Prostate gland (tissue), 2 donors: Measurements from ENCODE around the gene KITLG. TPM values are rescaled to one million over a fixed set of nuclear protein-coding genes. Genes with fewer than 3 reads are reported as not detected.
A peak's percentile ranks its signal among the peaks of the same experiment; 100 is the strongest.

ENCODE experiments used
- DNase-seq: peaks from one replicate; pipeline ENCODE4 v3.0.0-alpha.2; 2019; ENCODE audit warnings: low spot score
- H3K27ac ChIP-seq, 2 donors: fragments of 200-600 bp; sonication (generic); 2 replicates each; pipeline ENCODE4 v1.5.1; 2017 to 2019
- H3K27me3 ChIP-seq: fragments of 200-600 bp; sonication (generic); replicated peaks from 2 replicates; pipeline ENCODE4 v1.5.1; 2019; ENCODE audit not compliant: insufficient read depth
- H3K36me3 ChIP-seq, 2 donors: fragments of 200-600 bp; sonication (generic); 1 replicate in 1 of 2; 2 replicates in 1 of 2; pipeline versions ENCODE4 v1.5.1 to v1.8.1; 2017 to 2019
- H3K4me1 ChIP-seq: fragments of 200-600 bp; sonication (generic); replicated peaks from 2 replicates; pipeline ENCODE4 v1.5.1; 2019
- H3K4me3 ChIP-seq, 2 donors: fragments of 200-600 bp; sonication (generic); 2 replicates each; pipeline ENCODE4 v1.5.1; 2017 to 2019
- H3K9me3 ChIP-seq: fragments of 200-600 bp; sonication (generic); 2 replicates; pipeline ENCODE4 v1.5.1; 2017
- POLR2A ChIP-seq: fragments of 450-650 bp; IDR thresholded peaks from one replicate; pipeline ENCODE4 v1.6.1; 2016; ENCODE audit warnings: antibody characterized with exemption, mild to moderate bottlenecking
- POLR2AphosphoS5 ChIP-seq: sonication (generic); formaldehyde crosslinking; IDR thresholded peaks from one replicate; pipeline ENCODE4 v1.6.1; 2017; ENCODE audit warnings: antibody characterized with exemption
- WGBS: methylation state at CpG from one replicate; pipeline ENCODE4 v1.1.5; 2018; 5-methylcytosine and 5-hydroxymethylcytosine counted together
- intact Hi-C: fragments of 100-400 bp; cut with DNase I; formaldehyde crosslinking; loops from one replicate; pipeline ENCODE4 v1.14.2; 2022
- total RNA-seq, 2 donors: library from RNA; depleted of rRNA; stranded (reverse); fragments of >200 nt; gene quantifications; one replicate each; pipeline ENCODE4 v1.1.0, GENCODE V29; 2016
- TF ChIP-seq, protein P1 (sequence below), 4 experiments: fragments of 200-600 bp in 2 of 4; fragments of 450-650 bp in 2 of 4; sonication (generic) in 2 of 4; IDR thresholded peaks; 1 replicate in 3 of 4; 2 replicates in 1 of 4; pipeline ENCODE4 v1.5.1; 2016 to 2019; ENCODE audit warnings: antibody characterized with exemption in 4 of 4, mild to moderate bottlenecking in 2 of 4, moderate library complexity in 2 of 4

The KITLG gene
- total RNA-seq, 2 donors from 2014 or later, result 21.0 to 23.2 TPM

DNA sequence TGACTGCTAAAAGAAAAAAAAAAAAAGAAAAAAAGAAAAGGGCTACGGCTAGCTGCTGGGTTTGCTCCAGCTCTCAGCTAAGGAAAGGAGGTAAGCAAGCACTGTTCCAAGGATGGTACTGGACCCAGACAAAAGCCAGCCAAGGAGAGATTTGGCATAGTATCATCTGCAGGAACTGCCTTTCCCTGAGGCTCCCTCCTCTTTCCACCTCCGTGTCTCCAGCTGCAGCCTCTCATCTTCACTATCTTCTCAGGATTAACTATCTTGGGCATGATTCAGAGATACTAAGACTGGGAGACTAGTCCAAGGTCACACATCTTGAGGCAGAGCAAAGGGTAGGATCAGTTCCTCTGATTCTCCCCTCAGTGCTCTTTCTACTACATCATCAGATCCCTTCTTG is 6.0 kb downstream of the KITLG start:
- peak overlapping the region in 1 of 2 donors; percentile 6 for H3K27ac ChIP-seq
- TF ChIP-seq POLR2A (no peak), POLR2AphosphoS5 (no peak)
- TF ChIP-seq, protein P1, sequence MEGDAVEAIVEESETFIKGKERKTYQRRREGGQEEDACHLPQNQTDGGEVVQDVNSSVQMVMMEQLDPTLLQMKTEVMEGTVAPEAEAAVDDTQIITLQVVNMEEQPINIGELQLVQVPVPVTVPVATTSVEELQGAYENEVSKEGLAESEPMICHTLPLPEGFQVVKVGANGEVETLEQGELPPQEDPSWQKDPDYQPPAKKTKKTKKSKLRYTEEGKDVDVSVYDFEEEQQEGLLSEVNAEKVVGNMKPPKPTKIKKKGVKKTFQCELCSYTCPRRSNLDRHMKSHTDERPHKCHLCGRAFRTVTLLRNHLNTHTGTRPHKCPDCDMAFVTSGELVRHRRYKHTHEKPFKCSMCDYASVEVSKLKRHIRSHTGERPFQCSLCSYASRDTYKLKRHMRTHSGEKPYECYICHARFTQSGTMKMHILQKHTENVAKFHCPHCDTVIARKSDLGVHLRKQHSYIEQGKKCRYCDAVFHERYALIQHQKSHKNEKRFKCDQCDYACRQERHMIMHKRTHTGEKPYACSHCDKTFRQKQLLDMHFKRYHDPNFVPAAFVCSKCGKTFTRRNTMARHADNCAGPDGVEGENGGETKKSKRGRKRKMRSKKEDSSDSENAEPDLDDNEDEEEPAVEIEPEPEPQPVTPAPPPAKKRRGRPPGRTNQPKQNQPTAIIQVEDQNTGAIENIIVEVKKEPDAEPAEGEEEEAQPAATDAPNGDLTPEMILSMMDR (IDR thresholded peaks at IDR 0.05), result no peak
- intact Hi-C loops, result loop anchor here (10.0 kb wide), 1 partner anchor 309 kb away; no protein-coding TSS in a partner anchor
- DNase-seq, result no peak
- H3K9me3 ChIP-seq, result no peaks in the 10 kb centered on the region
- no peak overlapping the region for H3K4me3 ChIP-seq
- H3K27me3 ChIP-seq, result no peaks in the 10 kb centered on the region
- H3K36me3 ChIP-seq, result no peaks in the 10 kb centered on the region
- no peaks in the 10 kb centered on the region for H3K4me1 ChIP-seq
- 24% methylated on average over 2 of the region's 2 CpGs for WGBS

GRCh38 chr12:88573583-88573982 is 6.7 kb downstream of the KITLG start:
- intact Hi-C loops, result loop anchor here (10.0 kb wide), 1 partner anchor 309 kb away; no protein-coding TSS in a partner anchor
- Histone ChIP-seq H3K36me3 (no peaks in the 10 kb centered on the region), H3K27ac (no peak overlapping the region), H3K4me3 (no peak overlapping the region), H3K27me3 (no peaks in the 10 kb centered on the region), H3K9me3 (no peaks in the 10 kb centered on the region), H3K4me1 (no peaks in the 10 kb centered on the region)
- WGBS, result 87% methylated on average over 4 of the region's 4 CpGs
- no peak for TF ChIP-seq POLR2AphosphoS5
- no peak for TF ChIP-seq POLR2A
- TF ChIP-seq, protein P1 (IDR thresholded peaks at IDR 0.05), result no peak
- no peak for DNase-seq

GRCh38 chr12:88572781-88573549 is 7.3 kb downstream of the KITLG start:
- Histone ChIP-seq H3K4me3 (no peak overlapping the region), H3K27me3 (no peaks in the 10 kb centered on the region), H3K4me1 (no peaks in the 10 kb centered on the region), H3K36me3 (no peaks in the 10 kb centered on the region), H3K27ac (peak overlapping the region in 1 of 2 donors; percentile 19), H3K9me3 (no peaks in the 10 kb centered on the region)
- no peak for DNase-seq
- TF ChIP-seq POLR2A (no peak), POLR2AphosphoS5 (no peak)
- TF ChIP-seq, protein P1 (IDR thresholded peaks at IDR 0.05), result no peak
- intact Hi-C loops, result loop anchor here (10.0 kb wide), 1 partner anchor 308 kb away; no protein-coding TSS in a partner anchor
- 27% methylated on average over 4 of the region's 4 CpGs for WGBS

GRCh38 chr12:88571543-88571942 is 8.7 kb downstream of the KITLG start:
- no peaks in the 10 kb centered on the region for H3K27me3 ChIP-seq
- DNase-seq, result no peak
- whole genome bisulfite sequencing, result 97% methylated on average over 1 of the region's 1 CpG
- TF ChIP-seq POLR2A (no peak), POLR2AphosphoS5 (no peak)
- TF ChIP-seq, protein P1 (IDR thresholded peaks at IDR 0.05), result no peak
- H3K9me3 ChIP-seq, result no peaks in the 10 kb centered on the region
- H3K27ac ChIP-seq, result no peak overlapping the region
- no peaks in the 10 kb centered on the region for H3K36me3 ChIP-seq
- H3K4me1 ChIP-seq, result no peaks in the 10 kb centered on the region
- intact Hi-C loops, result loop anchor here (10.0 kb wide), 1 partner anchor 307 kb away; no protein-coding TSS in a partner anchor
- no peak overlapping the region for H3K4me3 ChIP-seq
